HepG2 (cell line): ENCODE results near the gene LACTBL1. TPM values are rescaled to one million over a fixed set of nuclear protein-coding genes. Genes with fewer than 3 reads are reported as not detected.

ENCODE experiments used
- ATAC-seq: fragments of 200-7000 bp; cut with Tn5 transposase; 3 replicates; pipeline ENCODE4 v1.9.1; 2020; ENCODE audit warnings: mild to moderate bottlenecking, moderate library complexity
- BruUV-seq: library from RNA; stranded (reverse); fragments of 400-500 nt; replicated peaks from 2 replicates; lab custom pipeline; 2021; lab: Mats Ljungman, UMichigan
- CTCF ChIA-PET: fragments of 300-600 bp; formaldehyde crosslinking; extraction: SDS; loops from one replicate; lab custom pipeline; 2021; ENCODE audit warnings: low total read pairs, inconsistent platforms, low intra/inter-chr PET ratio; lab: Yijun Ruan, JAX
- POLR2A ChIA-PET: fragments of 350-600 bp; sonication (Branson Sonifier 250); formaldehyde crosslinking; loops from one replicate; lab custom pipeline; 2020; ENCODE audit warnings: antibody characterized with exemption, inconsistent platforms; lab: Yijun Ruan, JAX
- DNase-seq: peaks from one replicate; pipeline ENCODE4 v3.0.0-alpha.2; 2015; ENCODE audit warnings: low spot score
- FAIRE-seq: peaks from 3 replicates; lab custom pipeline; 2011; peaks lifted over from hg19 to GRCh38; lab: Jason Lieb, UNC
- H2AFZ ChIP-seq: one replicate; pipeline ENCODE4 v1.6.1; 2011; ENCODE audit warnings: low read length, inconsistent platforms
- H3K27ac ChIP-seq: fragments of 300-600 bp; 3 replicates; pipeline ENCODE4 v1.8.0; 2011; ENCODE audit warnings: mixed run types, mild to moderate bottlenecking, mixed read lengths, low read length, inconsistent platforms; ENCODE audit not compliant: insufficient read depth; ENCODE audit errors: extremely low read length
- H3K27me3 ChIP-seq, 2 experiments: fragments of 200-600 bp in 1 of 2; 2 replicates in 1 of 2; 3 replicates in 1 of 2; pipeline versions ENCODE4 v1.6.0 to v1.8.0; 2011; ENCODE audit warnings: low read length in 2 of 2, mild to moderate bottlenecking in 2 of 2, moderate library complexity in 2 of 2, inconsistent platforms in 1 of 2; ENCODE audit not compliant: insufficient read depth in 2 of 2, control insufficient read depth in 1 of 2
- H3K36me3 ChIP-seq, 2 experiments: fragments of 200-600 bp in 1 of 2; replicated peaks in 1 of 2; 2 replicates in 1 of 2; 3 replicates in 1 of 2; pipeline versions ENCODE4 v1.5.1 to v1.8.0; 2011; ENCODE audit warnings: low read length in 2 of 2, inconsistent platforms in 1 of 2; ENCODE audit not compliant: insufficient read depth in 2 of 2, control insufficient read depth in 1 of 2
- H3K4me1 ChIP-seq: 2 replicates; pipeline ENCODE4 v1.5.1; 2012; ENCODE audit warnings: low read length, inconsistent platforms; ENCODE audit not compliant: insufficient read depth
- H3K4me2 ChIP-seq: 2 replicates; pipeline ENCODE4 v1.6.0; 2011; ENCODE audit warnings: low read depth, low read length, inconsistent platforms
- H3K4me3 ChIP-seq, 3 experiments: fragments of 200-600 bp in 1 of 3; sonication (generic), shearing (Covaris generic) in 1 of 3; replicated peaks in 1 of 3; 2 replicates each; pipeline ENCODE4 v1.5.1; 2011 to 2016; ENCODE audit warnings: low read length in 3 of 3, inconsistent platforms in 2 of 3, low read depth in 2 of 3, mild to moderate bottlenecking in 2 of 3, control low read depth in 1 of 3, mixed read lengths in 1 of 3; ENCODE audit not compliant: insufficient read depth in 1 of 3
- H3K79me2 ChIP-seq: one replicate; pipeline ENCODE4 v1.6.1; 2011; ENCODE audit warnings: low read length, inconsistent platforms; ENCODE audit not compliant: insufficient read depth
- H3K9ac ChIP-seq: 2 replicates; pipeline ENCODE4 v1.6.0; 2011; ENCODE audit warnings: mild to moderate bottlenecking, low read depth, low read length, inconsistent platforms; ENCODE audit not compliant: insufficient read depth
- H3K9me3 ChIP-seq: 2 replicates; pipeline ENCODE4 v1.5.1; 2012; ENCODE audit warnings: mild to moderate bottlenecking, low read length
- H4K20me1 ChIP-seq: 2 replicates; pipeline ENCODE4 v1.6.0; 2011; ENCODE audit warnings: inconsistent platforms, mild to moderate bottlenecking, low read length, moderate library complexity; ENCODE audit not compliant: insufficient read depth
- EEA1 ChIP-seq: sonication (generic); formaldehyde crosslinking; IDR thresholded peaks from 2 replicates; pipeline ENCODE4 v1.5.1; 2020; ENCODE audit warnings: mild to moderate bottlenecking, missing genetic modification reagents, borderline replicate concordance
- EHMT2 ChIP-seq: fragments of 200-600 bp; sonication (generic); IDR thresholded peaks from 2 replicates; pipeline ENCODE4 v1.7.0; 2017; ENCODE audit warnings: antibody characterized with exemption, low read depth, low read length, borderline replicate concordance
- MED8 ChIP-seq: sonication (generic); formaldehyde crosslinking; IDR thresholded peaks from 2 replicates; pipeline ENCODE4 v1.8.1; 2023; ENCODE audit warnings: mild to moderate bottlenecking, missing genetic modification reagents; ENCODE audit not compliant: insufficient replicate concordance
- NCOA2 ChIP-seq: sonication (generic); formaldehyde crosslinking; IDR thresholded peaks from 2 replicates; pipeline ENCODE4 v1.8.0; 2022; ENCODE audit warnings: inconsistent platforms
- NFKB2 ChIP-seq: sonication (generic); formaldehyde crosslinking; IDR thresholded peaks from 2 replicates; pipeline ENCODE4 v1.4.0; 2020; ENCODE audit warnings: missing genetic modification reagents, borderline replicate concordance
- PITX1 ChIP-seq: sonication (generic); formaldehyde crosslinking; IDR thresholded peaks from 2 replicates; pipeline ENCODE4 v1.5.1; 2020; ENCODE audit warnings: mild to moderate bottlenecking, missing genetic modification reagents
- SNAPC5 ChIP-seq: sonication (generic); formaldehyde crosslinking; IDR thresholded peaks from 2 replicates; pipeline ENCODE4 v1.8.1; 2023; ENCODE audit warnings: mild to moderate bottlenecking, missing genetic modification reagents, borderline replicate concordance
- TBX3 ChIP-seq: fragments of 450-650 bp; IDR thresholded peaks from 2 replicates; pipeline ENCODE4 v1.6.1; 2017; ENCODE audit warnings: antibody characterized with exemption, mild to moderate bottlenecking, inconsistent platforms, borderline replicate concordance
- ZFP1 ChIP-seq: IDR thresholded peaks from 2 replicates; pipeline ENCODE4 v1.6.1; 2016
- ZFP36L1 ChIP-seq: sonication (generic); formaldehyde crosslinking; IDR thresholded peaks from 2 replicates; pipeline ENCODE4 v1.8.0; 2022; ENCODE audit warnings: mild to moderate bottlenecking, missing genetic modification reagents, moderate library complexity
- ZFP36L2 ChIP-seq: sonication (generic); formaldehyde crosslinking; IDR thresholded peaks from 2 replicates; pipeline ENCODE4 v1.4.0; 2020; ENCODE audit warnings: missing genetic modification reagents
- ZNF138 ChIP-seq: sonication (generic); formaldehyde crosslinking; IDR thresholded peaks from 2 replicates; pipeline ENCODE4 v1.5.0; 2020; ENCODE audit warnings: mild to moderate bottlenecking, low read depth, missing genetic modification reagents
- ZNF468 ChIP-seq: sonication (generic); formaldehyde crosslinking; IDR thresholded peaks from 2 replicates; pipeline ENCODE4 v1.8.0; 2022; ENCODE audit warnings: mild to moderate bottlenecking, moderate library complexity, missing genetic modification reagents
- ZNF749 ChIP-seq: sonication (generic); formaldehyde crosslinking; IDR thresholded peaks from 2 replicates; pipeline ENCODE4 v1.8.0; 2022; ENCODE audit warnings: mild to moderate bottlenecking, missing genetic modification reagents, moderate library complexity, borderline replicate concordance
- ZNF776 ChIP-seq: sonication (generic); formaldehyde crosslinking; IDR thresholded peaks from 2 replicates; pipeline ENCODE4 v1.4.0; 2020; ENCODE audit warnings: mild to moderate bottlenecking, missing genetic modification reagents
- WGBS: methylation state at CpG from one replicate; pipeline ENCODE4 v1.1.6; 2017; ENCODE audit warnings: low lambda C conversion rate; 5-methylcytosine and 5-hydroxymethylcytosine counted together
- in situ Hi-C: cut with HindIII; loops from 2 replicates; pipeline ENCODE4 v1.10.0; 2017; ENCODE audit warnings: low pct_unique_long_range_greater_than_20kb; ENCODE audit not compliant: extremely low pct_ligation_motif_present
- intact Hi-C: fragments of 100-400 bp; cut with micrococcal nuclease; formaldehyde crosslinking; loops from one replicate; pipeline ENCODE4 v1.10.0; 2022; ENCODE audit not compliant: unreplicated experiment
- polyA plus RNA-seq, 8 experiments: library from polyadenylated mRNA; depleted of rRNA in 3 of 8; stranded (reverse) in 7 of 8; unstranded in 1 of 8; fragments of >200 nt; fragmentation: Illumina TruSeq in 4 of 8; extraction: Trizol in 4 of 8; gene quantifications; 2 replicates each; pipeline versions ENCODE4 v1.2.1 to v1.2.3, GENCODE V29; 2011 to 2016; ENCODE audit warnings: low read depth in 4 of 8, missing spikeins in 1 of 8, mixed read lengths in 1 of 8; ENCODE audit not compliant: insufficient read depth in 1 of 8
- total RNA-seq, 5 experiments: library from RNA; depleted of rRNA; stranded (reverse); fragments of >200 nt; fragmentation: Illumina TruSeq; extraction: Trizol; gene quantifications; 2 replicates each; pipeline ENCODE4 v1.2.3, GENCODE V29; 2016; ENCODE audit warnings: low read depth in 1 of 5
- TF ChIP-seq, protein P1 (sequence below): sonication (generic); formaldehyde crosslinking; IDR thresholded peaks from 2 replicates; pipeline ENCODE4 v1.9.0; 2021; ENCODE audit warnings: missing genetic modification reagents, borderline replicate concordance
- TF ChIP-seq, protein P2 (sequence below): IDR thresholded peaks from 2 replicates; pipeline ENCODE4 v1.6.1; 2016; ENCODE audit warnings: control low read depth
- TF ChIP-seq, protein P3 (sequence below): sonication (generic); formaldehyde crosslinking; IDR thresholded peaks from 2 replicates; pipeline ENCODE4 v1.4.0; 2020; ENCODE audit warnings: missing genetic modification reagents

The LACTBL1 gene
- total and polyA plus RNA-seq, 2 of the 13 experiments (the other 11 are each of a cell fraction or from before 2014, with no cell fraction given): 0.12 to 1.3 TPM

DNA sequence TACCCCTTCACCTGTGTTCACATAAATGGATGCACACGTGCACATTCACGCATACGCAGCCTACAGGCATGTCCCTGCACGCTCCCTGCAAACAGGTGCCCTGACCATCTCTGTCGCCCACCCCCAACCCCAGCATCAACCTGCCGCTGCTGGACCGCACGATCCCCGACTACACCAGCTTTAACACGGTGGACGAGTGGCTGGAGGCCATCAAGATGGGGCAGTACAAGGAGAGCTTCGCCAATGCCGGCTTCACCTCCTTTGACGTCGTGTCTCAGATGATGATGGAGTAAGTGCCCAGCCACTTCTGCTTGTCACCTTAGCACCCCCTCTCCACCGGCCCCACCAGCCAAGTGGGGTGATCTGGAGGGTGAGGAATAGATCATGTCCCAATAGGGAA is 60.4 kb downstream of the LACTBL1 start:
- TF ChIP-seq, protein P1, sequence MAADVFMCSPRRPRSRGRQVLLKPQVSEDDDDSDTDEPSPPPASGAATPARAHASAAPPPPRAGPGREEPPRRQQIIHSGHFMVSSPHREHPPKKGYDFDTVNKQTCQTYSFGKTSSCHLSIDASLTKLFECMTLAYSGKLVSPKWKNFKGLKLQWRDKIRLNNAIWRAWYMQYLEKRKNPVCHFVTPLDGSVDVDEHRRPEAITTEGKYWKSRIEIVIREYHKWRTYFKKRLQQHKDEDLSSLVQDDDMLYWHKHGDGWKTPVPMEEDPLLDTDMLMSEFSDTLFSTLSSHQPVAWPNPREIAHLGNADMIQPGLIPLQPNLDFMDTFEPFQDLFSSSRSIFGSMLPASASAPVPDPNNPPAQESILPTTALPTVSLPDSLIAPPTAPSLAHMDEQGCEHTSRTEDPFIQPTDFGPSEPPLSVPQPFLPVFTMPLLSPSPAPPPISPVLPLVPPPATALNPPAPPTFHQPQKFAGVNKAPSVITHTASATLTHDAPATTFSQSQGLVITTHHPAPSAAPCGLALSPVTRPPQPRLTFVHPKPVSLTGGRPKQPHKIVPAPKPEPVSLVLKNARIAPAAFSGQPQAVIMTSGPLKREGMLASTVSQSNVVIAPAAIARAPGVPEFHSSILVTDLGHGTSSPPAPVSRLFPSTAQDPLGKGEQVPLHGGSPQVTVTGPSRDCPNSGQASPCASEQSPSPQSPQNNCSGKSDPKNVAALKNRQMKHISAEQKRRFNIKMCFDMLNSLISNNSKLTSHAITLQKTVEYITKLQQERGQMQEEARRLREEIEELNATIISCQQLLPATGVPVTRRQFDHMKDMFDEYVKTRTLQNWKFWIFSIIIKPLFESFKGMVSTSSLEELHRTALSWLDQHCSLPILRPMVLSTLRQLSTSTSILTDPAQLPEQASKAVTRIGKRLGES (CRISPR knock-in tag): no peak
- TF ChIP-seq ZNF138: no peak
- no peak for TF ChIP-seq TBX3
- no peak for TF ChIP-seq ZFP1 (CRISPR knock-in tag)
- no peak for TF ChIP-seq ZNF776 (CRISPR knock-in tag)
- no peak for TF ChIP-seq MED8 (CRISPR knock-in tag)
- no peak for TF ChIP-seq ZNF749 (CRISPR knock-in tag)
- TF ChIP-seq ZNF468 (CRISPR knock-in tag): no peak
- no peak for TF ChIP-seq NFKB2 (CRISPR knock-in tag)
- TF ChIP-seq EEA1 (CRISPR knock-in tag): no peak
- no peak for TF ChIP-seq PITX1
- TF ChIP-seq, protein P2, sequence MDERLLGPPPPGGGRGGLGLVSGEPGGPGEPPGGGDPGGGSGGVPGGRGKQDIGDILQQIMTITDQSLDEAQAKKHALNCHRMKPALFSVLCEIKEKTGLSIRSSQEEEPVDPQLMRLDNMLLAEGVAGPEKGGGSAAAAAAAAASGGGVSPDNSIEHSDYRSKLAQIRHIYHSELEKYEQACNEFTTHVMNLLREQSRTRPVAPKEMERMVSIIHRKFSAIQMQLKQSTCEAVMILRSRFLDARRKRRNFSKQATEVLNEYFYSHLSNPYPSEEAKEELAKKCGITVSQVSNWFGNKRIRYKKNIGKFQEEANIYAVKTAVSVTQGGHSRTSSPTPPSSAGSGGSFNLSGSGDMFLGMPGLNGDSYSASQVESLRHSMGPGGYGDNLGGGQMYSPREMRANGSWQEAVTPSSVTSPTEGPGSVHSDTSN (CRISPR knock-in tag): no peak
- TF ChIP-seq ZFP36L2 (CRISPR knock-in tag): no peak
- TF ChIP-seq SNAPC5 (CRISPR knock-in tag): no peak
- no peak for TF ChIP-seq ZFP36L1 (CRISPR knock-in tag)
- no peak for TF ChIP-seq EHMT2
- no peak for TF ChIP-seq NCOA2
- TF ChIP-seq, protein P3, sequence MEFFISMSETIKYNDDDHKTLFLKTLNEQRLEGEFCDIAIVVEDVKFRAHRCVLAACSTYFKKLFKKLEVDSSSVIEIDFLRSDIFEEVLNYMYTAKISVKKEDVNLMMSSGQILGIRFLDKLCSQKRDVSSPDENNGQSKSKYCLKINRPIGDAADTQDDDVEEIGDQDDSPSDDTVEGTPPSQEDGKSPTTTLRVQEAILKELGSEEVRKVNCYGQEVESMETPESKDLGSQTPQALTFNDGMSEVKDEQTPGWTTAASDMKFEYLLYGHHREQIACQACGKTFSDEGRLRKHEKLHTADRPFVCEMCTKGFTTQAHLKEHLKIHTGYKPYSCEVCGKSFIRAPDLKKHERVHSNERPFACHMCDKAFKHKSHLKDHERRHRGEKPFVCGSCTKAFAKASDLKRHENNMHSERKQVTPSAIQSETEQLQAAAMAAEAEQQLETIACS (CRISPR knock-in tag): no peak
- DNase-seq: no peak
- POLR2A ChIA-PET: no interaction called here
- intact Hi-C loops: no loop called here
- Histone ChIP-seq H3K9ac (no peak overlapping the region), H3K27ac (no peak overlapping the region), H3K4me3 (no peak overlapping the region), H3K79me2 (no peaks in the 10 kb centered on the region), H3K27me3 (peaks cover 2 to 23% of the 10 kb centered on the region in 2 experiments; a peak in 3 of 5 replicates), H4K20me1 (no peaks in the 10 kb centered on the region), H3K4me1 (no peaks in the 10 kb centered on the region), H3K4me2 (no peak overlapping the region), H3K9me3 (no peaks in the 10 kb centered on the region), H2AFZ (no peak overlapping the region), H3K36me3 (no peaks in the 10 kb centered on the region)
- no peak for ATAC-seq
- BruUV-seq: no TSS peak
- CTCF ChIA-PET: no interaction called here
- in situ Hi-C loops: no loop called here
- WGBS: 73% methylated on average over 15 of the region's 16 CpGs
- FAIRE-seq: no peak
